GM19238 (cell line): Measurements from ENCODE around the gene SLC6A9.

Experiments
- DNase-seq: peaks from one replicate; pipeline ENCODE4 v3.0.0; 2011; ENCODE audit warnings: low spot score; ENCODE audit not compliant: insufficient read length

SLC6A9 gene

GRCh38 chr1:44048532-44049215 lies 17.4 kb upstream of the SLC6A9 start:
- DNase-seq: no peak

GRCh38 chr1:44047131-44047530 lies 15.9 kb upstream of the SLC6A9 start:
- DNase-seq: no peak

GRCh38 chr1:44045064-44045463 lies 13.8 kb upstream of the SLC6A9 start:
- DNase-seq: no peak

- no peak for DNase-seq
Measured at GRCh38 chr1:44044071-44044801, 13.0 kb upstream of the SLC6A9 start.

GRCh38 chr1:44043176-44044070 lies 12.2 kb upstream of the SLC6A9 start:
- no peak for DNase-seq

- DNase-seq: no peak
Measured at GRCh38 chr1:44040846-44041245, 9.6 kb upstream of the SLC6A9 start.

- DNase-seq: no peak
Measured at GRCh38 chr1:44040418-44040817, 9.2 kb upstream of the SLC6A9 start.

- DNase-seq: no peak
Measured at GRCh38 chr1:44038876-44039657, 7.8 kb upstream of the SLC6A9 start.

- no peak for DNase-seq
Measured at GRCh38 chr1:44037154-44037553, 5.9 kb upstream of the SLC6A9 start.

- peak; percentile 46 for DNase-seq
Measured at GRCh38 chr1:44036409-44037139, 5.3 kb upstream of the SLC6A9 start.

- no peak for DNase-seq
Measured at GRCh38 chr1:44035726-44036408, 4.6 kb upstream of the SLC6A9 start.

GRCh38 chr1:44034976-44035716 lies 3.9 kb upstream of the SLC6A9 start:
- DNase-seq: no peak

- no peak for DNase-seq
Measured at GRCh38 chr1:44034423-44034822, 3.2 kb upstream of the SLC6A9 start.

- DNase-seq: no peak
Measured at GRCh38 chr1:44033756-44034155, 2.5 kb upstream of the SLC6A9 start.

- DNase-seq: no peak
Measured at GRCh38 chr1:44033041-44033575, 1.8 kb upstream of the SLC6A9 start.

- DNase-seq: no peak
Measured at GRCh38 chr1:44032170-44032790, 1.0 kb upstream of the SLC6A9 start.

- peak; percentile 40 for DNase-seq
Measured at GRCh38 chr1:44030605-44031251, 534 bp downstream of the SLC6A9 start.
